ENCODE data around the gene RHBDF2.

GRCh38 chr17:76458580-76459490, 42.4 kb downstream of the RHBDF2 start:
- TF ChIP-seq TARDBP (IDR thresholded peaks at IDR 0.05): no peak
- TF ChIP-seq SUZ12 (IDR thresholded peaks at IDR 0.05): no peak
- no peak for TF ChIP-seq FOXK2 (IDR thresholded peaks at IDR 0.05)
- TF ChIP-seq FOXM1 (IDR thresholded peaks at IDR 0.05; ENCODE audit: borderline replicate concordance): no peak
- no peak for TF ChIP-seq PKNOX1 (IDR thresholded peaks at IDR 0.05)
- TF ChIP-seq SP1 (IDR thresholded peaks at IDR 0.05): no peak
- no peak for TF ChIP-seq FOXA1 (IDR thresholded peaks at IDR 0.05)
- no peak for TF ChIP-seq BHLHE40 (IDR thresholded peaks at IDR 0.05; ENCODE audit: borderline replicate concordance)
- TF ChIP-seq ZNF384 (IDR thresholded peaks at IDR 0.05): no peak
- no peak for TF ChIP-seq ELF4 (IDR thresholded peaks at IDR 0.05)
